ENCODE data around the gene KRCC1. TPM values are rescaled to one million over a fixed set of nuclear protein-coding genes. Genes with fewer than 3 reads are reported as not detected.
A peak's percentile ranks its signal among the peaks of the same experiment; 100 is the strongest.
"Not testable (repeated sequence)": the region's sequence is repeated elsewhere in the genome, so short reads cannot be mapped to it uniquely, and the experiment has no call there.

Gene KRCC1
- polyA plus RNA-seq, 6 donors from 2014 or later, result 35.8 to 75.8 (median 60.9) TPM

DNA sequence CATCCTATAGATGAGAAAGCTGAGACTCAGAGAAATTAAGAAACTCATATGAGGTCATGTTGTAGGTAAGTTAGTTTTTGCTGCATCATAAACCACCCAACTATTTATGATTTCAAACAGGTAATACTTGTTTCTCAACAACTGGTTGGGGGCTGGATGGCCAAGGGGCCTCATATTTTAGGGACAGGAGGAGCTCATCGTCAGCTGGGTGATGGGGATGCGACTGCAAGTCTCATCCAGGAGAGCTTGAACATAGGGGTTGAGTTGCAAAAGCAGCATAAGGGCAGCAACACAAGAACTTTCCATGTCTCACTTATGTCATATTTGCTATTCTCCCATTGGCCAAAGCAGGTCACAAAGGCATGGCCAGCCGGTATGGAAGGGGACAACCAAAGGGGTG is 35.6 kb downstream of the KRCC1 start:
- Mint-ChIP-seq H3K27me3 (no peaks in the 10 kb centered on the region), H3K36me3 (peaks cover 0 to 4% of the 10 kb centered on the region in 2 donors), H3K9me3 (peaks cover 0 to 8% (median 5%) of the 10 kb centered on the region in 7 donors), H3K27ac (peak overlapping the region in 1 of 6 donors; percentile 65), H3K4me3 (no peak overlapping the region), H3K4me1 (peaks cover 19 to 34% (median 26%) of the 10 kb centered on the region in 3 donors)
- DNase-seq, result no peak
- no peak for ATAC-seq (ENCODE audit: low read depth in 2 of 2)

DNA sequence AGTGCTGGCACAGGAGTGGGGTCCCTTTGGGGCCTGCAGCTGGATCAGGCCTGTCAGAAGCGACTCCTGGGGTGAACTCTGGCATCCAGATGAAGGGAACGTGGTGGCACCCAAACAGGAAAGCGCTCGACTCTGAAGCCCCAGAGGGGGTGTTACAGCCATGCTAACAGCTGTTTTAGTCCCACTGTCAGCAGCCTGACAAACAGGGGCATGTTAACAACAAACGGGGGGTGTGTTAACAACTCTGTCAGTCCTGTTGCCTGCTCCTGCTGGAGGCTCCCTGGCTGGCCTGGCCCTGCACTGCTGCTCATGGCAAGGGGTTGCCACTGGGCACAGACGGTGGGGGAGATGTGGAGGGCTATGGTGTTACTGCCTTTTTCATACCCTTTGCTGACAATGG is 36.7 kb downstream of the KRCC1 start:
- peaks cover 15 to 34% (median 32%) of the 10 kb centered on the region in 3 donors for H3K4me1 Mint-ChIP-seq
- peak overlapping the region in 2 of 8 donors; percentile 47 to 93 for H3K4me3 Mint-ChIP-seq
- peaks cover 0 to 4% of the 10 kb centered on the region in 2 donors for H3K36me3 Mint-ChIP-seq
- H3K27ac Mint-ChIP-seq, result no peak overlapping the region
- peaks cover 0 to 8% (median 5%) of the 10 kb centered on the region in 7 donors for H3K9me3 Mint-ChIP-seq
- H3K27me3 Mint-ChIP-seq, result no peaks in the 10 kb centered on the region
- DNase-seq (no peak), ATAC-seq (ENCODE audit: low read depth in 2 of 2) (no peak)

DNA sequence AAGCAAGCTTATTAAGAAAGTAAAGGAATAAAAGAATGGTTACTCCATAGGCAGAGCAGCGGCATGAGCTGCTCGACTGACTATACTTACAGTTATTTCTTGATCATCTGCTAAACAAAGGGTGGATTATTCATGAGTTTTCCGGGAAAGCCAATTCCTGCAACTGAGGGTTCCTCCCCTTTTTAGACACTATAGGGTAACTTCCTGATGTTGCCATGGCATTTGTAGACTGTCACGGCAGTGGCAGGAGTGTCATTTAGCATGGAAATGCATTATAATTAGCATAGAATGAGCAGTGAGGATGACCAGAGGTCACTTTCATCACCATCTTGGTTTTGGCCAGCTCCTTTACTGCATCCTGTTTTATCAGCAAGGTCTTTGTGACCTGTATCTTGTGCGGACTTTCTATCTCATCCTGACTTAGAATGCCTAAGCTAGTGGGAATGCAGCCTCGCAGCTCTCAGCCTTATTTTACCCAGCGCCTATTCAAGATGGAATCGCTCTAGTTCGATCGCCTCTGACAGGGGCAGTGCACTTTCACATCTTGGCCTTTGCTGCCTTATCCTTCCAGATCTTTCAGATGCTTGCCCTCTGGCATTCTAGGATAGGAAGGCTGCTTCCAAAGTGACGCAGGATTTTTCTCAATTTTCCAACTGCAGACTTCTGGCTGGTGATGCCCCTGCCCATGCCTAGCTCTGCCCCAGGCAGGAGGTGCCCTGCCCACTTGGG is 37.3 kb downstream of the KRCC1 start:
- Mint-ChIP-seq H3K27ac (peak overlapping the region in 3 of 6 donors; percentile 61 to 100 (median 100)), H3K4me1 (peaks cover 15 to 41% (median 32%) of the 10 kb centered on the region in 3 donors), H3K4me3 (peak overlapping the region in 7 of 8 donors; percentile 93 to 99 (median 99))
- H3K9me3 Mint-ChIP-seq; ATAC-seq (ENCODE audit: low read depth in 2 of 2); H3K27me3 Mint-ChIP-seq; H3K36me3 Mint-ChIP-seq; DNase-seq: not testable (repeated sequence)

DNA sequence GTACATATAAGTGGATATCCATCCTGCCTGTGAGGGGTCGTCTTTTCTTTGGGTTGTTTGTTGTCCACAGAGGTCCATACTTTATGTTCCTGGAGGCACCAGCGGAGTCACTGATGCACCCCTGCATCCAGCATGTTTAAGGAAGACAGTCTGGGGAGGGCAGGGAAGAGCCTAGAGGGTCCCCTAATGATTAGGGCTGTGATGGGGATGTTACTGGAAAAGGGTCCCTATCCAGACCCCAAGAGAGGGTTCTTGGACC is 37.9 kb downstream of the KRCC1 start:
- H3K27me3 Mint-ChIP-seq; ATAC-seq (ENCODE audit: low read depth in 2 of 2); H3K36me3 Mint-ChIP-seq; H3K9me3 Mint-ChIP-seq; DNase-seq: not testable (repeated sequence)
- H3K27ac Mint-ChIP-seq, result peak overlapping the region in 5 of 6 donors; percentile 49 to 100 (median 100)
- peaks cover 15 to 46% (median 32%) of the 10 kb centered on the region in 3 donors for H3K4me1 Mint-ChIP-seq
- H3K4me3 Mint-ChIP-seq, result peak overlapping the region; percentile 93 to 100 (median 99)

DNA sequence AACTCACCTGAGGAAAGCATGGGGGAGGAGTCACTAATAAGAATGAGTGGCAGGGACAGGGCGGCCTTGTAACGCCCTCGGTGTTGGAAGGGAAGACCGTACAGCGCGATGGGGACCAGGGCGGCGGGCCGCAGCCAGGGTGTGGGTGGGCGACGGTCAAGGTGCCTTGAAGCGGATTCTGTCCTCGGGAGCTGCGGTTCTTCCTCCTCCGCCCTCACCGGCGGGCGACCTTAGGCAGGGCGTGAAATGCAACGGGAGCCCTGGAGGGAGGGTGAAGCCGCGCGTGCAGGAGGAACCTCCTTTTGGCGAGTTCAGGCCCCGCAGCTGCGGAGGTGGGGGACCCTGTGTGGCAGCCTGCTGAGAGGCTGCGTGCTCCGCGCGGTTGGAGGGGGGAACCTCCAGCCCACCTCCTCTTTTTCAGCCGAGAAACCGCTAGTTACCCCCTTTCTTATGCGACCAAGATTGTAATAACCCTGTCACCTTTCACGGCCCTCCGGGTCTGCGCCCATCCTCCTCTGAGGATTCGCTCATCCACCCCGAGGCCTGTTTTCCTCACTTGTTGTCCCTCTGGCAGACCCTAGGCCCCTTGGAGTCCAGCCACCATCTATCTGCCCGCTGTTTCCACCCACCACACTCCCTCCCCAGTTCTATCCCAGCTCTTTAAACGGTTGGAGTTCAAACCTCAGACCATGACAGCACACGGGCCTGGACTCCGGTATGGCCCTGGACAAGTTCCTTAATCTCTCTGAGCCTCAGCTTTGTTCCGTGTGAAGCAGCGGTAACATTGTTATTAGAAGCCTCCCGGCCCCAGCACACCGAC is 38.4 kb downstream of the KRCC1 start:
- ATAC-seq (ENCODE audit: low read depth in 2 of 2), result peak; percentile 62 to 64
- peaks cover 0 to 8% (median 5%) of the 10 kb centered on the region in 7 donors for H3K9me3 Mint-ChIP-seq
- H3K4me1 Mint-ChIP-seq, result peaks cover 15 to 46% (median 32%) of the 10 kb centered on the region in 3 donors
- H3K36me3 Mint-ChIP-seq, result peaks cover 0 to 4% of the 10 kb centered on the region in 2 donors
- H3K4me3 Mint-ChIP-seq, result peak overlapping the region; percentile 93 to 100 (median 99)
- H3K27ac Mint-ChIP-seq, result peak overlapping the region; percentile 99 to 100 (median 100)
- no peak for DNase-seq
- H3K27me3 Mint-ChIP-seq, result no peaks in the 10 kb centered on the region

DNA sequence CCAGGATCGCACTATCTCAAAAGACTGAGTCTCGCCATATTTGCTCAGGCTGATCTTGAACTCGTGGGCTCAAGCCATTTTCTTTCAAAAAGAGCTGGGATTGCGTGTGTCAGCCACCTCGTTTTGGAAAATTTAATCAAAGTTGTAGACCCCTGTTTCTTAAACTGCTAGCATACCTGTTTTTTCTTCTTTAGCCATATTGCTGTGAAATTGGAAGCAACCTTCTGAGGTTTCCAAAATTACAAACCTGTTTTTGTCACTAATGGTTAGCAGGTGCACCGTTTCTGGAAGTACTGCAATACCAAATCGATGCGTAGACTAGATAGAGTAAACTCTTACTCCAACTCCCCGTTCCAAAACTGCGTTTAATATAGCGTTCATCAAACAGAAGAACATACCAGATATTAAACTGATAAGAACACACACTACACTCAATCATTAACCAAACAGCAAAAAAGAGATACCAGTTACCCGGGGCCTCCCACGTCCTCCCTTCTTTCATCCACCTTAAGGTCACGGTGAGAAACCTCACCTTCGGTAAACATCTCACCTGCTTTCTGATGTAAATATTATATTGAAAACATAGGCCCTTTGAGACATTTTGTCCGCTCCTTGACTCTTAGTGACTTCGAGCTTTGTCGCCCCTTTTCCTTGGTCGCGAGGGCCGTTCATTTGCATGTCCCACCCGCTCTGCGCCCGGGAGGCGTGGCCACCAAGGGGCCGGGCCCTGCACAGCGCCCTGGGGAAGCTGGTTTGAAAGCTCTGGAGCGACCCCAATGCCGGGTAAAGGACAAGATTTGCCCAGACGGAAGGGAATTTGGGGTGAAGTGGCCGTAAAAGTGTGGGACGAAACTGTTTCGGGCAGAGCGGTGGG is 39.3 kb downstream of the KRCC1 start, which contains the start of gene RNU2-63P:
Gene RNU2-63P (minus strand): TSS at position 462 of the 874 bp plus-strand sequence.
- Mint-ChIP-seq H3K27ac (peak within 1 kb of the TSS; percentile 99 to 100 (median 100)), H3K4me3 (peak within 1 kb of the TSS; percentile 93 to 100 (median 99)), H3K9me3 (peaks cover 0 to 8% (median 5%) of the 10 kb centered on the region in 7 donors), H3K4me1 (peaks cover 15 to 44% (median 32%) of the 10 kb centered on the region in 3 donors), H3K27me3 (no peaks in the 10 kb centered on the region), H3K36me3 (peaks cover 0 to 4% of the 10 kb centered on the region in 2 donors)
- ATAC-seq (ENCODE audit: low read depth in 2 of 2) (peak; percentile 77 to 79), DNase-seq (peak; percentile 89)

DNA sequence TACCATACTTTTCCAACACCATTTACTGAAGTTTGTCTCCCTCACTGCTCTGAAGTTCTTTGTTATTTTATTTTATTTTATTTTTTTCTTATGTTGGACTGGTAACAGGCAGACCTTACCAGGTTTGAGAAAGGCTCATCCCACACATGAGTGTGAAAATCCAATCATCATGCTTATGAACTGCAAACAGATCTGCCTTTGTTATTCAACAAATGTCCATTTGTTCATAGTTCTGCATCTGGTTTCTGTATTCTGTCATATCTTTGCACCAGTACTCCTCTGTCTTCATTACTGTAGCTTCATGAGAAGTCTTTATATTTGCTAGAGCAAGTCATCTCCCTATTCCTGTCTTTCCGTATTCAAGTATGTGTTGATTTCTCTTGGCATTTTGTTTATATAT is 44.6 kb downstream of the KRCC1 start:
- Mint-ChIP-seq H3K27ac (no peak overlapping the region), H3K36me3 (no peaks in the 10 kb centered on the region), H3K4me3 (no peak overlapping the region), H3K4me1 (peaks cover 0 to 19% (median 6%) of the 10 kb centered on the region in 3 donors), H3K9me3 (no peaks in the 10 kb centered on the region), H3K27me3 (no peaks in the 10 kb centered on the region)
- ATAC-seq (ENCODE audit: low read depth in 2 of 2), result no peak
- no peak for DNase-seq

DNA sequence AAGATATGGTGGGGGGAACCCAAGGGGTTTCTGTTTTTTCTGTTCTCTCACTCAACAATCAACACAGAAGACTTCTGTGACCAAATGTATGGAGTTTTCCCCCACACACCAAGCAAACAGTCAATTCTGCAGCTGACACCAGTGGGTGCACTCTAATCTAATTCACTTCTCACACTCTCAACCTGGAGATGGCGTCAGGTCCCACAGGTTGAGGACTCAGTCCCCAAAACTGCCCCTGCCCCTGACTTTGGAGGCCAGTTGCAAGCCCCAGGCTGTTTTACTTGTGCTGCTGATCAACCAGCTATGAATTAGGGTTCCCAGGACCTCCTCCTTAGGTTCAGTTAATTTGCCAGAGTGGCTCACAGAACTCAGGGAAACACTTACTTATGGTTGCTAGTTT is 45.4 kb downstream of the KRCC1 start:
- Mint-ChIP-seq H3K27me3 (no peaks in the 10 kb centered on the region), H3K36me3 (no peaks in the 10 kb centered on the region), H3K4me3 (no peak overlapping the region), H3K27ac (no peak overlapping the region), H3K9me3 (no peaks in the 10 kb centered on the region), H3K4me1 (peaks cover 0 to 17% (median 6%) of the 10 kb centered on the region in 3 donors)
- DNase-seq (no peak), ATAC-seq (ENCODE audit: low read depth in 2 of 2) (no peak)

DNA sequence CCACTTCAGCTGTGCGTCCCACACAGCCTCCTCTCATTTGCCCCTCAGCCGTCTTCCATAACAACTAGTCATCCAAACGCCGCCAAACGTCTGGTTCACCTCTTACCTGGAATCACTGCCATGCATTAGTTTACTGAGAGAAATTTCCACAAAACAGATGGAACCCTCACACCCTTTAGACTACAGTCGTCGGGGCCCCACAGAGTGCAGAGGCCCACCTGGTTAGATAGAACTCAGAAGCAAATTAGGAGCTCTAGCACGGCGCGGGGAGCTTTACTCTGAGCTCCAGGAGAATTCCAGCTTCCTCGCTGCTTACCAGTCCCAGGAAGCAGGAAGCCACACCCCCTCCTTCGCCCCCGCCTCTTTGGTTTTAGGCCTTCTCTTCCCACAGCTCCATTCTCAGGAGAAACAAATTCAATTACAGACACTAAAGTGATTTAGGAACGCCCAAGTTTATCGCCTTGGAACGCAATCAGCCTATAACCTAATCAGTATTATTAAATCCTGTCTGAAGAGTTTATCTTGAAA is 48.6 kb downstream of the KRCC1 start:
- no peaks in the 10 kb centered on the region for H3K9me3 Mint-ChIP-seq
- ATAC-seq (ENCODE audit: low read depth in 2 of 2), result no peak
- no peaks in the 10 kb centered on the region for H3K27me3 Mint-ChIP-seq
- H3K4me3 Mint-ChIP-seq, result no peak overlapping the region
- no peaks in the 10 kb centered on the region for H3K36me3 Mint-ChIP-seq
- no peak for DNase-seq
- peaks cover under 1 to 14% (median 10%) of the 10 kb centered on the region in 3 donors for H3K4me1 Mint-ChIP-seq
- H3K27ac Mint-ChIP-seq, result peak overlapping the region in 1 of 6 donors; percentile 66

DNA sequence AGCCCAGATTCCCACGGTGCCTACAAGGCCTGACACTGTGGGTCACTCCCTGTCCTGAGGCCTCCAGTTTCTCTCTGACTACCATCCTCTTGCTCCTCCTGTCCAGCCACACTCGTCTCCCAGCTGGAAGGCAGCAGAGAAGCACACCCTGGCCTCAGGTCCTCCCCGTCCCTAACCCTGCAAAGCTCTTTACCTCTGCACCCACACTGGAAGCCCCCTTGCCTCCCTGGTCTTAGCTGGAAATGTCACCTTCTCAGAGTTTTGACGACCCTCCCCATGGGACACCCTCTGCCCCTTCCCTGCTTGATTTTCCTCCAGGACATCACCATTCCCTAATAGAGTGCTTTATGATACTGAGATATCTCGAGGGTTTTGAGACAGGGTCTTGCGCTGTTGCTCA is 49.8 kb downstream of the KRCC1 start:
- Mint-ChIP-seq H3K36me3 (no peaks in the 10 kb centered on the region), H3K27ac (peak overlapping the region in 1 of 6 donors; percentile 95), H3K9me3 (no peaks in the 10 kb centered on the region), H3K4me1 (peaks cover 5 to 24% (median 22%) of the 10 kb centered on the region in 3 donors), H3K27me3 (no peaks in the 10 kb centered on the region), H3K4me3 (peak overlapping the region in 1 of 8 donors; percentile 50)
- ATAC-seq (ENCODE audit: low read depth in 2 of 2), result no peak
- DNase-seq, result no peak

DNA sequence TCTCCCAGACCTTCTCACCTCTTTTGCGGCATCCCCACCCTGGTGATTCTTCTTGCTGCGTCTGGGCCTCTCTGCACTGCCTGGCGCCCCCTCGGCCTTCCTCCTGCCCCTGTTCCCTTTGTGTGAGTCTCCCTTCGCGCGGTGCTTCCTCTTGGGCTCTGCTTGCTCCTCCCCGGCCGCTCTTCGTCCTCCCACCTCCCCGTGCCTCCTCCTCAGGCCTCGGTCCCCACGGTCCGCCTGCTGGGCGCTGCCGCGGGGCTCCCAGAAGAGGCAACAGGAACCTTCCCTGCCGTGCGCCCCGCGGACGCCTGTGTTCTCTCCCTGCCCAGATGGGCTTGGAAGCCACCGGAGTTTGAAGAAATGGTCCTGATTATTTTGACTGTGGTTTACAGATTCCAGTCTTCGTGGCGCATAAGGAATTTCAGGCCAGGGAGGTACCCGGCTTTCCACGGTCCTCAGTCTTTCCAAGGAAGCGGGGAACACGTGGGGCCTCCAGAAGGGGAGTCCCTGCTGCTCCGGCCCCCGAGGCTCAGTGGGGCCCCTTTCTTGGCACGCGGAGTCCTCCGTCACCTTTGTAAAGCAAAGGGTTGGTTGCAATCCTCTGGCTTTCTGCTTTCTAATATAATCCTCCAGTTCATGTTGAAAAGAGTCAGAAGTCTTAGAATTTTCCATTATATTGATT is 52.4 kb downstream of the KRCC1 start:
- H3K27ac Mint-ChIP-seq, result peak overlapping the region in 4 of 6 donors; percentile 42 to 81 (median 68)
- no peaks in the 10 kb centered on the region for H3K27me3 Mint-ChIP-seq
- H3K4me3 Mint-ChIP-seq, result peak overlapping the region in 6 of 8 donors; percentile 20 to 61 (median 42)
- DNase-seq (no peak), ATAC-seq (ENCODE audit: low read depth in 2 of 2) (no peak)
- H3K36me3 Mint-ChIP-seq, result no peaks in the 10 kb centered on the region
- peaks cover 5 to 38% (median 30%) of the 10 kb centered on the region in 3 donors for H3K4me1 Mint-ChIP-seq
- no peaks in the 10 kb centered on the region for H3K9me3 Mint-ChIP-seq

DNA sequence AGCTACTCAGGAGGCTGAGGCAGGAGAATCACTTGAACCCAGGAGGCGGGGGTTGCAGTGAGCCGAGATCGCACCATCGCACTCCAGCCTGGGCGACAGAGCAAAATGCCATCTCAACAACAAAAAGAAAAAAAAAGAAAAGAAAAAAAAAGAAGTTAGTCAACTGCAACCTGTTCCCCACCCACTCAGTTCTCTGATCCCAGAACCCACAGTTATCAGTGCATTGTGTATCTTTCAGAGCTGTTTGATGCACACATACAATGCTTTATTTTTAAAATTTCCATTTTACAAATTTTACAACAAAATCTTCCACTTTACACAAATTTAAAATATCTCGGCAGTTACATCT is 53.2 kb downstream of the KRCC1 start:
- ATAC-seq (ENCODE audit: low read depth in 2 of 2), result peak in 1 of 2 donors; percentile 30

More for the DNA sequence above, 53.2 kb downstream of the KRCC1 start:
- Mint-ChIP-seq H3K9me3 (no peaks in the 10 kb centered on the region), H3K4me3 (peak overlapping the region in 3 of 8 donors; percentile 15 to 25 (median 16)), H3K36me3 (no peaks in the 10 kb centered on the region), H3K27ac (no peak overlapping the region), H3K27me3 (no peaks in the 10 kb centered on the region), H3K4me1 (peaks cover 5 to 43% (median 30%) of the 10 kb centered on the region in 3 donors)
- no peak for DNase-seq
